ENCODE data around the gene SPZ1.
"Not testable (repeated sequence)": the region's sequence is repeated elsewhere in the genome, so short reads cannot be mapped to it uniquely, and the experiment has no call there.

Gene SPZ1

GRCh38 chr5:80319702-80320101 lies at the start of gene SPZ1:
TSS of gene SPZ1 (plus strand) at chr5:80320002. CDS start at chr5:80320216, 214 bp downstream.
- DNase-seq (ENCODE audit: low read depth in 2 of 2), result no peak

GRCh38 chr5:80270543-80270942 lies 49.3 kb upstream of the SPZ1 start:
- not testable (repeated sequence) for DNase-seq (ENCODE audit: low read depth in 2 of 2)

- no peak for DNase-seq (ENCODE audit: low read depth in 2 of 2)
These were observed 44.5 kb upstream of the SPZ1 start for GRCh38 chr5:80275347-80275746.

- no peak for DNase-seq (ENCODE audit: low read depth in 2 of 2)
These were observed 43.6 kb upstream of the SPZ1 start for GRCh38 chr5:80276186-80276585.

- DNase-seq (ENCODE audit: low read depth in 2 of 2), result no peak
These were observed 42.6 kb upstream of the SPZ1 start for GRCh38 chr5:80277191-80277590.

GRCh38 chr5:80282054-80282453 lies 37.7 kb upstream of the SPZ1 start:
- no peak for DNase-seq (ENCODE audit: low read depth in 2 of 2)

- no peak for DNase-seq (ENCODE audit: low read depth in 2 of 2)
These were observed 36.4 kb upstream of the SPZ1 start for GRCh38 chr5:80283360-80283759.

- no peak for DNase-seq (ENCODE audit: low read depth in 2 of 2)
These were observed 35.1 kb upstream of the SPZ1 start for GRCh38 chr5:80284720-80285119.

GRCh38 chr5:80288177-80288576 lies 31.6 kb upstream of the SPZ1 start:
- no peak for DNase-seq (ENCODE audit: low read depth in 2 of 2)

GRCh38 chr5:80289320-80289719 lies 30.5 kb upstream of the SPZ1 start:
- DNase-seq (ENCODE audit: low read depth in 2 of 2), result no peak

- DNase-seq (ENCODE audit: low read depth in 2 of 2), result no peak
These were observed 28.0 kb upstream of the SPZ1 start for GRCh38 chr5:80291761-80292160.

GRCh38 chr5:80296121-80296520 lies 23.7 kb upstream of the SPZ1 start:
- DNase-seq (ENCODE audit: low read depth in 2 of 2), result no peak

- DNase-seq (ENCODE audit: low read depth in 2 of 2), result no peak
These were observed 20.2 kb upstream of the SPZ1 start for GRCh38 chr5:80299601-80300000.

GRCh38 chr5:80300125-80300524 lies 19.7 kb upstream of the SPZ1 start:
- DNase-seq (ENCODE audit: low read depth in 2 of 2), result no peak

- not testable (repeated sequence) for DNase-seq (ENCODE audit: low read depth in 2 of 2)
These were observed 19.0 kb upstream of the SPZ1 start for GRCh38 chr5:80300796-80301195.

- DNase-seq (ENCODE audit: low read depth in 2 of 2), result not testable (repeated sequence)
These were observed 18.5 kb upstream of the SPZ1 start for GRCh38 chr5:80301342-80301741.

GRCh38 chr5:80302636-80303035 lies 17.2 kb upstream of the SPZ1 start:
- no peak for DNase-seq (ENCODE audit: low read depth in 2 of 2)

- no peak for DNase-seq (ENCODE audit: low read depth in 2 of 2)
These were observed 11.3 kb upstream of the SPZ1 start for GRCh38 chr5:80308526-80308925.

GRCh38 chr5:80309871-80310665 lies 9.7 kb upstream of the SPZ1 start:
- DNase-seq (ENCODE audit: low read depth in 2 of 2), result no peak

GRCh38 chr5:80315244-80315643 lies 4.6 kb upstream of the SPZ1 start:
- DNase-seq (ENCODE audit: low read depth in 2 of 2), result no peak

- DNase-seq (ENCODE audit: low read depth in 2 of 2), result no peak
These were observed 1.6 kb upstream of the SPZ1 start for GRCh38 chr5:80318212-80318611.

GRCh38 chr5:80324912-80325311 lies 5.1 kb downstream of the SPZ1 start:
- DNase-seq (ENCODE audit: low read depth in 2 of 2), result no peak

GRCh38 chr5:80326468-80326867 lies 6.7 kb downstream of the SPZ1 start:
- DNase-seq (ENCODE audit: low read depth in 2 of 2), result no peak

- no peak for DNase-seq (ENCODE audit: low read depth in 2 of 2)
These were observed 17.6 kb downstream of the SPZ1 start for GRCh38 chr5:80337379-80337778.

Data from fibroblast of skin of left biceps (primary cell).